Ureter (tissue), 1 donor: ENCODE measurements around the gene PHLPP1. TPM values are rescaled to one million over a fixed set of nuclear protein-coding genes. Genes with fewer than 3 reads are reported as not detected.
"Not testable (repeated sequence)": the region's sequence is repeated elsewhere in the genome, so short reads cannot be mapped to it uniquely, and the experiment has no call there.

Experiments used
- DNase-seq: peaks from one replicate; pipeline ENCODE4 v3.0.0-alpha.2; 2020; ENCODE audit warnings: low spot score
- total RNA-seq: library from RNA; stranded (reverse); gene quantifications from one replicate; pipeline ENCODE4 v1.2.4, GENCODE V29; 2023
- donor health status: DM: yes; HTN: yes; CAD: no.

The PHLPP1 gene
- total RNA-seq, 1 donor from 2014 or later: 42.0 TPM

- no peak for DNase-seq
Measured at GRCh38 chr18:62773691-62774090, 58.4 kb downstream of the PHLPP1 start.

- DNase-seq: no peak
Measured at GRCh38 chr18:62776024-62776570, 60.8 kb downstream of the PHLPP1 start.

- no peak for DNase-seq
Measured at GRCh38 chr18:62777814-62778213, 62.5 kb downstream of the PHLPP1 start.

- no peak for DNase-seq
Measured at GRCh38 chr18:62778976-62779869, 63.9 kb downstream of the PHLPP1 start.

GRCh38 chr18:62781262-62781661, 65.9 kb downstream of the PHLPP1 start:
- DNase-seq: no peak

- no peak for DNase-seq
Measured at GRCh38 chr18:62781893-62782292, 66.6 kb downstream of the PHLPP1 start.

GRCh38 chr18:62784338-62784965, 69.1 kb downstream of the PHLPP1 start:
- DNase-seq: no peak

GRCh38 chr18:62784966-62785413, 69.6 kb downstream of the PHLPP1 start:
- DNase-seq: no peak

- no peak for DNase-seq
Measured at GRCh38 chr18:62786689-62787088, 71.3 kb downstream of the PHLPP1 start.

GRCh38 chr18:62788111-62788510, 72.8 kb downstream of the PHLPP1 start:
- no peak for DNase-seq

- DNase-seq: no peak
Measured at GRCh38 chr18:62788876-62789275, 73.5 kb downstream of the PHLPP1 start.

- no peak for DNase-seq
Measured at GRCh38 chr18:62790871-62791772, 75.8 kb downstream of the PHLPP1 start.

GRCh38 chr18:62792016-62792415, 76.7 kb downstream of the PHLPP1 start:
- DNase-seq: no peak

GRCh38 chr18:62795813-62796212, 80.5 kb downstream of the PHLPP1 start:
- no peak for DNase-seq

- DNase-seq: no peak
Measured at GRCh38 chr18:62796216-62796621, 80.9 kb downstream of the PHLPP1 start.

GRCh38 chr18:62797329-62797728, 82.0 kb downstream of the PHLPP1 start:
- DNase-seq: no peak

- DNase-seq: no peak
Measured at GRCh38 chr18:62799977-62800376, 84.6 kb downstream of the PHLPP1 start.

- DNase-seq: no peak
Measured at GRCh38 chr18:62802523-62802922, 87.2 kb downstream of the PHLPP1 start.

- no peak for DNase-seq
Measured at GRCh38 chr18:62807396-62807795, 92.1 kb downstream of the PHLPP1 start.

- no peak for DNase-seq
Measured at GRCh38 chr18:62808123-62808522, 92.8 kb downstream of the PHLPP1 start.

- not testable (repeated sequence) for DNase-seq
Measured at GRCh38 chr18:62809445-62809844, 94.1 kb downstream of the PHLPP1 start.

GRCh38 chr18:62809900-62810299, 94.6 kb downstream of the PHLPP1 start:
- no peak for DNase-seq
